ENCODE measurements around the gene TIGD2.

- no peak for TF ChIP-seq CTCF (optimal IDR thresholded peaks at IDR 0.05 in 1 of 3, IDR thresholded peaks at IDR 0.05 in 1 of 3, conservative IDR thresholded peaks at IDR 0.05 in 1 of 3; ENCODE audit: extremely low read depth in 1 of 3, insufficient read depth in 2 of 3, low read length in 3 of 3)
- no peak for TF ChIP-seq EZH2 (IDR thresholded peaks at IDR 0.05; ENCODE audit: low read length)
Measured at GRCh38 chr4:89108091-89108490, 3.2 kb upstream of the TIGD2 start.
